Measurements from ENCODE around the gene ZBTB3. TPM values are rescaled to one million over a fixed set of nuclear protein-coding genes. Genes with fewer than 3 reads are reported as not detected.

The ZBTB3 gene
- total RNA-seq, 2 experiments from 2014 or later: 9.8 to 11.8 TPM

DNA sequence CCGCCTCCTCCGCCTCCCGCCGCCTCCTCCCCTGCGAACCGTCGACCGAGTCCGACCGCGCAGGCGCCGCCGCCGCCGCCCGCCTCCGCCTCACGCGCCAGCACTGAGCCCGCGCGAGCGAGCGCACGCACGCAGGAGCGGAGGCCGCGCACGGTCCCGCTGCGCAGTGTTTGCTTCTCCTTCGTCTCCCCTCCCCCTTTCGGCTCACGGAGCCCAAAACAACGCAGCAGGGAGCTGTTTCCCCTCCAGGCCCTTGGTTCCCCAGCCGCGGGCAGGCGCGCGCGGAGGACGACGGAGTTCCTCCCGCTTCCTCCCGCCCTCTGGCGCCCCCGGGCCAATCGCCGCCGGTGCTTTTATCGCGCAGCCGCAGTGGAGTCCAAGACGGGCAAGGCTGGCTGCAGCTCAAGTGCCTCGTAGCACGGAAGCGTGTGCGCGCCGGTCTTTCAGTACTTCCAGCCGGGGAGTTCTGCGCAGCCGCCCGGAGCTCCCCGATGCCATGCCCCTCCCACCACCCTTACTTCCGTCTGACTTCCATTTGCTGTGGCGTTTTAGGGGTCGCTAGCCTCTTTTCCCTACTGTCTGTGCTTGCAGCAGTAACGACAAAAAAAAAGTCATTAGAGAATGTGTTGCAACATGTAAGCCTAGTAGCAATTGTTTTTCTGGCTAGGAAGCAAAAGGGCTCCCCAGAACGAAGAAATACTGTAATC lies 26.6 kb downstream of the ZBTB3 start, which contains the start of gene HNRNPUL2:
Gene HNRNPUL2 (minus strand): TSS at position 293 of the 707 bp plus-strand sequence. CDS start 301 bp downstream, outside the sequence.
- no peak for TF ChIP-seq CTCF (IDR thresholded peaks at IDR 0.05)
- intact Hi-C loops (cut with micrococcal nuclease): loop anchor here (5.0 kb wide), 1 partner anchor 35 kb away; the partner anchor contains the start of gene POLR2G
- Mint-ChIP-seq H3K9me3 (no peaks in the 10 kb centered on the region), H3K4me1 (ENCODE audit: low read depth) (peaks cover 41% of the 10 kb centered on the region), H3K27me3 (no peaks in the 10 kb centered on the region), H3K4me3 (peak within 1 kb of the TSS; percentile 95), H3K36me3 (ENCODE audit: low read depth) (peaks cover 56% of the 10 kb centered on the region), H3K27ac (peak within 1 kb of the TSS; percentile 99)
- ChIA-PET CTCF (interaction anchor here (0.6 to 2.2 kb wide), 12 partner anchors 10 to 303 kb away, joined by 3 to 11 read pairs (median 4); partner anchors contain the start of genes SLC3A2, TAF6L and ZBTB3), POLR2A (interaction anchor here (0.6 to 7.5 kb wide), 26 partner anchors 11 to 156 kb away, joined by 3 to 75 read pairs (median 4); partner anchors contain the start of genes BSCL2, GNG3, INTS5 and LBHD1)
- peak; percentile 92 for ATAC-seq
- DNase-seq: peak; percentile 98

DNA sequence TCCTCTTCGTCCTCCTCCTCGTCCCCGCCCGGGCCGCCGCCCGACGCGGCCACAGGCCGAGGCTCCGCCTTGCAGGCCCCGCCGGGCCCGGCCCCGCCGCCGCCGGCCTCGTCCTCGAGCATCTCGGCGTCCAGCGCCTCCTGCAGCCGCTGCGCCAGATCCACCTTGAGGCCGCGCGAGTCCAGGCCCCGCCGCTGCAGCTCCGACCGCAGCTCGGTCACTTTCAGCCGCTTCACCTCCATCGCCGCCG lies 27.1 kb downstream of the ZBTB3 start:
- DNase-seq (no peak), ATAC-seq (no peak)
- no peak for TF ChIP-seq CTCF (IDR thresholded peaks at IDR 0.05)
- peaks cover 46% of the 10 kb centered on the region for H3K4me1 Mint-ChIP-seq (ENCODE audit: low read depth)
- POLR2A ChIA-PET: interaction anchor here (0.7 to 7.5 kb wide), 20 partner anchors 10 to 154 kb away, joined by 3 to 75 read pairs (median 4); partner anchors contain the start of genes BSCL2, GNG3, INTS5 and LBHD1
- peak overlapping the region; percentile 95 for H3K4me3 Mint-ChIP-seq
- intact Hi-C loops (cut with micrococcal nuclease): loop anchor here (5.0 kb wide), 1 partner anchor 35 kb away; the partner anchor contains the start of gene POLR2G
- no peaks in the 10 kb centered on the region for H3K27me3 Mint-ChIP-seq
- no peaks in the 10 kb centered on the region for H3K9me3 Mint-ChIP-seq
- CTCF ChIA-PET: interaction anchor here (0.8 to 2.2 kb wide), 9 partner anchors 9 to 302 kb away, joined by 3 to 11 read pairs (median 4); partner anchors contain the start of genes SLC3A2, TAF6L and ZBTB3
- peaks cover 60% of the 10 kb centered on the region for H3K36me3 Mint-ChIP-seq (ENCODE audit: low read depth)
- peak overlapping the region; percentile 99 for H3K27ac Mint-ChIP-seq

DNA sequence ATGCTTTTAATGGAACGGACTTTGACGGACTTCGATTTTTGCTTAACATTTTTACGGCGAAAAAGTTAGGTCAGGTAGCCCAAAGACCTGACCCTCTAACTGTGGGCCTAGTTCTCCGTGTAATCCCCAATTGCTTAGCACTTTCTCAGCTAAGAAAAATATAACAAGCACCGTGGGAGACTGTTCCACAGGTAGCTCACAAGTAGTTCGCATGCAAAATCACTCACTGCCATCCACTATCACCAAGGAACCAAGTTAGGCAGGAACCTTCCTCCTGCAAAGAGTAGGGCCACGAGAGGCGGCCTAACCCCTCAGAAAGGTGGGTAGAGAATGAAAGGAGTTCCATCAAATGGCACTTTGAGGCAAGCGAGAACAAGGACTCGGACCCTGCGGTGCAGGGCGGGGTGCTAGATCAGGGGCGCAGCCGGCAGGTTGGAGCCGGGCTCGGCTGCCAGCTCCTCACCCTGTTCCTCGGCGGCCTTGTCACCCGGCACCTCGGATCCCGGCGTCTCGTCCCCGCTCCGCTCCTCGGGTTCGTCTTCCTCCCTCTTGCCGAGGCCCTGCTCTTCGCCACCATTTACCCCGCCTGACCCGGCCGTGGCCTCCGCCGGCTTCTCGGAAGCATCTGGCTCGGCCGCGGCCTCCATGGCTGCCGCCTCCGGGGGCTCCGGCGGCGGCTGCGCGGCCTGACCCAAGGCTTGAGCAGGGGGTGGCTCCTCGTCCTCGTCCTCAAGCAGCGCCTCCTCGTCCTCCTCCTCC lies 27.6 kb downstream of the ZBTB3 start:
- peaks cover 46% of the 10 kb centered on the region for H3K4me1 Mint-ChIP-seq (ENCODE audit: low read depth)

GRCh38 chr11:62725646-62726045 lies 28.3 kb downstream of the ZBTB3 start:
- Mint-ChIP-seq H3K36me3 (ENCODE audit: low read depth) (peaks cover 68% of the 10 kb centered on the region), H3K27me3 (no peaks in the 10 kb centered on the region), H3K9me3 (no peaks in the 10 kb centered on the region), H3K27ac (peak overlapping the region; percentile 99), H3K4me3 (peak overlapping the region; percentile 95), H3K4me1 (ENCODE audit: low read depth) (peaks cover 48% of the 10 kb centered on the region)
- ChIA-PET CTCF (interaction anchor here (0.6 to 2.3 kb wide), 4 partner anchors 28 to 61 kb away, joined by 3 to 7 read pairs (median 3); partner anchors contain the start of gene ZBTB3), POLR2A (interaction anchor here (0.9 to 7.5 kb wide), 8 partner anchors 9 to 129 kb away, joined by 3 to 75 read pairs (median 10); partner anchors contain the start of gene ZBTB3)
- intact Hi-C loops (cut with micrococcal nuclease): loop anchor here (5.0 kb wide), 1 partner anchor 37 kb away; the partner anchor contains the start of gene POLR2G
- no peak for TF ChIP-seq CTCF (IDR thresholded peaks at IDR 0.05)
- DNase-seq (no peak), ATAC-seq (no peak)

More for the DNA sequence above, 27.6 kb downstream of the ZBTB3 start:
- ChIA-PET POLR2A (interaction anchor here (0.7 to 7.5 kb wide), 17 partner anchors 10 to 155 kb away, joined by 3 to 75 read pairs (median 4); partner anchors contain the start of genes BSCL2, INTS5, LBHD1 and SLC3A2), CTCF (interaction anchor here (0.6 to 2.3 kb wide), 10 partner anchors 17 to 154 kb away, joined by 3 to 11 read pairs (median 3); partner anchors contain the start of genes SLC3A2, TAF6L and ZBTB3)
- H3K27me3 Mint-ChIP-seq: no peaks in the 10 kb centered on the region
- ATAC-seq: no peak
- peak overlapping the region; percentile 95 for H3K4me3 Mint-ChIP-seq
- H3K9me3 Mint-ChIP-seq: no peaks in the 10 kb centered on the region
- no peak for TF ChIP-seq CTCF (IDR thresholded peaks at IDR 0.05)
- peaks cover 64% of the 10 kb centered on the region for H3K36me3 Mint-ChIP-seq (ENCODE audit: low read depth)
- intact Hi-C loops (cut with micrococcal nuclease): loop anchor here (5.0 kb wide), 1 partner anchor 36 kb away; the partner anchor contains the start of gene POLR2G
- DNase-seq: peak; percentile 26
- H3K27ac Mint-ChIP-seq: peak overlapping the region; percentile 99

Measured in activated CD8-positive, alpha-beta T cell treated with anti-CD3 and anti-CD28 coated beads for 36 hours (primary cell).